Measurements from ENCODE around the gene EML6.
A peak's percentile ranks its signal among the peaks of the same experiment; 100 is the strongest.

The EML6 gene

GRCh38 chr2:54706622-54707021, 16.8 kb upstream of the EML6 start:
- DNase-seq (ENCODE audit: low spot score) = no peak

- DNase-seq (ENCODE audit: low spot score) = peak; percentile 34
These were observed 14.7 kb upstream of the EML6 start for GRCh38 chr2:54708584-54709335.

DNA sequence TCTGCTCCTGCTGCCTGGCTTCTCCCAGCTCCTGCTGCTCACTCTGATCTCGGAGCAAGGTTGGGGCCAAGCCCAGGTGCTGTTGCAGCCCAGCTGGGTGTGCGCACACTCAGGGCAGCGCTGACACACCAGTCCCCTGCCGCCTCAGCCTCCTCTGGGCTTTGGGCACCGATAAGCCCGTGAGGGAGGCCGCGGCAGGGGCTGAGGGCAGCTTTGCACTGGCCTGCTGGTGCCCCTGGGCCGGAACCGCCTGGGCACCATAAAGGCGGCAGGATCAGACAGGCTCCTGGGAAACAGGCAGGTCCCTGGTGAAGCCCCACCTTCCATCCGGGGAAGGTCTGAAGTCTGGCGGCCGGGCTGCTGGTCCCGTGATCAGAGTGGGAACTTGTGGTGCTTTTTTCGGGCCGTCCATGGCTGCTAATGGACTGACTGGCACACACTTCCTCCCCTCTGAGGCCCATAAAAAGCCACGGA, 14.1 kb upstream of the EML6 start:
- DNase-seq (ENCODE audit: low spot score) = no peak

- no peak for DNase-seq (ENCODE audit: low spot score)
These were observed 13.2 kb upstream of the EML6 start for GRCh38 chr2:54710216-54710615.

DNA sequence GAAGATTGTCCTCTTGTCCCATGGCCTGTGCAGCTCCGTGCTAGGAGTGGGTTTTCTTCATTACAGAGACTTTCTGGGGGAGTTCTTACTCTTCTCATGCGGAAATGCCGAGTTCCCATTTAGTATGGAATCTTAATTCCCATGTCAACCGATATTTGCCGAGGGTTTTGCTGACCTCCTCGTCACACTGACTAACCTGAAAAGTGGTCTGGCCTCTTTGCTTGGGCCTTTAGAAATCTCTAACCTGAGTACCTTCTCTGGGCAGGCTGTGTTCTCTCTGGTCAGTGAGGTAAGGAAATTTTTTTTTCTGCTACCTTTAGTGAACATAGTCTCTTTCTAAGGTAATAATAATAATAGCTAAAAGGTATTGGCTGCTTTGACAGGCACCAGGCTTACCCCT, 10.9 kb upstream of the EML6 start:
- no peak for DNase-seq (ENCODE audit: low spot score)

DNA sequence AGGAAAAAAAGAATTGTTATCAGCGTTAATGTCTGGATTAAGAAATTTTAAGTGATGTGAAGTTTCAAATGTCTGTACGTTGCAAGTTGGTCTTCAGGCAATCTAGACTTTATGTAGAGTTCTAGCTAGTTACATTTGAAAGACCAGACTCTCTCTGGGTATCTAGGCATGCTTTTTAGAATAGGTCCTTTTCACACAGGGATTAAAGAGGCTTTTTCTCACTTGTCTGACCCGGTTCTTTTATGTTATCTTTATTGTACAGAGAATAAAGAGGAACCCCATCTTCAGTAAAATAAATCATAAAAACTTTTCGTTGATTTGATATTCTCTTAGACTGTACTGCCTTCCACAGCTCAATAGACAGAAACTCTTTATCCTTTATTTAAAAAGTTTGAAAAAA, 8.5 kb upstream of the EML6 start:
- no peak for DNase-seq (ENCODE audit: low spot score)

DNA sequence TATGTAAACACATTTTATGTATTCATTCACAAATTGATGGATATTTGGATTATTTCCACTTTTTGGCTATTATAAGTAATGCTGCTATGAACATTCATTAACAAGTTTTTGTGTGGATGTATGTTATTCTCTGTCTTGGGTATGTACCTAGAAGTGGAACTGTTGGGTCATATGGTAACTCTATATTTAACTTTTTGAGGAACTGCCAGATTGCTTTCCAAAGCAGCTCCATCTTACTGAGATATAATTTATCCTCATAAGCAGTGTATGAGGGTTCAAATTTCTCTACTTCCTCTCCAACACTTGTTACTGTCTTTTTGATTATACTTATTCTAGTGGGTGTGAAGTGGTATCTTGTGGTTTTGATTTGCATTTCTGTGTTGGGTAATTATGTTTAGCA, 7.1 kb upstream of the EML6 start:
- no peak for DNase-seq (ENCODE audit: low spot score)

- DNase-seq (ENCODE audit: low spot score) = no peak
These were observed 2.9 kb upstream of the EML6 start for GRCh38 chr2:54720563-54720962.

DNA sequence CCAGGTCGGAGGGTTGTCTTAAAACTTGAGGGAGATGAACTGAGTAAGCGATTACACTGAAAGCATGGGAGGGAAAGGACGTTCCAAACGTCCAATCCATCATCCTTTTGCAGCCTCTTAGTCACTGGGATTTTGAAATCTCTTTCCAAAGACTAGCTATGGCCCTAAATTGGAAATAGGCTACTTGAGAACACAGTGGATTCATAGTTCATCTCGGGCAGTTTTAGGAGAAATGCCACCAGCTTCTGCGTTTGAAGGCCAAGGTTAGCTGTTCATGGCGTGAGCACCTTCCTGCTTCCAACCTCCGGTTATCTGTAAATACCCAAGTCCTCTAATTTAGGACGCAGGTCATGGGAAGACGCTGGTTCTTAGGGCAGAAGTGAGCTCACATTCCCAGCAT, 821 bp upstream of the EML6 start:
- DNase-seq (ENCODE audit: low spot score) = peak; percentile 68

GRCh38 chr2:54723996-54724559, 616 bp downstream of the EML6 start:
- no peak for DNase-seq (ENCODE audit: low spot score)

GRCh38 chr2:54724560-54725342, 1.3 kb downstream of the EML6 start:
- peak; percentile 29 for DNase-seq (ENCODE audit: low spot score)

GRCh38 chr2:54725343-54726099, 2.1 kb downstream of the EML6 start:
- no peak for DNase-seq (ENCODE audit: low spot score)

DNA sequence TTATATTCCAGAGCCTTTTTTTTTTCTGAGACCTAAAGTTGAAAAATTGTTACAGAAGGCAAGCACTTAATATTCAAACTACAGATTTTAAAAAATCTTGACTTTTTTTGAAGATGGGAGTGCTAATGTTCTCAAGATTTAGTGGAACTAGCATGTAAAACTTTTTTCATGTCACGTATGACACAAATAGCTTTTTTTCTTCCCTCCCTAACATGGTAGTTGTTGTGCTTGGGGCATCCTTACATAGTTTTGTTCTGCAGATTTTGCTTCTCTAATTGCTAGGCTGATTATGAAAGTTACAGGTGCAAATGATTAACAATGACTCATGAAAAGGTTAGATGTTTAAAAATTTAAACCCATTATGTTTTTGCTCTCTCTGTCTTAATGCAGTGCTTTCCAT, 3.0 kb downstream of the EML6 start:
- no peak for DNase-seq (ENCODE audit: low spot score)

GRCh38 chr2:54726940-54727339, 3.5 kb downstream of the EML6 start:
- DNase-seq (ENCODE audit: low spot score) = no peak

DNA sequence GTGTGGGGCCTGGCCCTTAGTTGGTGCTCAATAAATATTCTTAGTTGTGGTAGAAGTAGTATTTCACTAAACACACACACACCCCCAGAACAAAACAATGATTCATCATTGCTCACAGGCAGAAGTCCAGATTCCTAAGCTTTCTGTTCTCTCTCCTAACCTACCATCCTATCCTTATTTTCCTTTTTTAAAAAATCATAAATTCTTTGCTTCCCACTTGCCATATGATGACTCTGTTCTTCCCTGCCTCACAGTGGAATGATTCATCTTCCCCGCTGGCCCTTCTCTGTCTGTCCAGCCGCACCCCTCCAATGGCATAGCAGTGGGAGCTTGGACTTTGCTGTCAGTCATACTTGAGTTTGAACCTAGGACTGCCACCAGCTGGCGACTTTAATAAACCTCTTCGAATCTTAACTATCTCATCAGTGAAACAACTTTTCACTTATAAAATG, 5.2 kb downstream of the EML6 start:
- peak; percentile 87 for DNase-seq (ENCODE audit: low spot score)

- DNase-seq (ENCODE audit: low spot score) = no peak
These were observed 12.2 kb downstream of the EML6 start for GRCh38 chr2:54735636-54736035.

- no peak for DNase-seq (ENCODE audit: low spot score)
These were observed 14.8 kb downstream of the EML6 start for GRCh38 chr2:54738281-54738680.

GRCh38 chr2:54740333-54740732, 16.9 kb downstream of the EML6 start:
- no peak for DNase-seq (ENCODE audit: low spot score)

GRCh38 chr2:54741250-54741649, 17.8 kb downstream of the EML6 start:
- DNase-seq (ENCODE audit: low spot score) = no peak

DNA sequence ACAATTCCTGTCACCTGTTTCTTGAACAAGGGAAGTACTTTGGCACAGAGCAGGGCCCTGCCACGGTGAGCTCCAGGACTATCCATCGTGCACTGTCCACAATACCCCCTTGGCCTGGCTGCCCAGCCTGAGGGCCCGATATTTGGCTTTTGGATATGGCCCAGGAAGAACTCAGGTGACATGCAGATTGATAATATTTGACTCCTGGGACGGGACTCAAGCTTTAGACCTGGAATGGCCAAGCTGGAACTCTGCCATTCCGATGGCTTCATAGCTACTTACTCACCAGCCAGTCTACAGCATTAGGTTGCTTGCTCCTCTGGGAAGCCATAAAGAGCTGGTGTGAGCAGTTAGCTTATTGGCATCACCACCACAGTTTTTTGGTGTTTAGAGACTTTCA, 26.6 kb downstream of the EML6 start:
- DNase-seq (ENCODE audit: low spot score) = peak; percentile 29

GRCh38 chr2:54752439-54752838, 29.0 kb downstream of the EML6 start:
- no peak for DNase-seq (ENCODE audit: low spot score)

GRCh38 chr2:54755641-54756326, 32.3 kb downstream of the EML6 start:
- DNase-seq (ENCODE audit: low spot score) = no peak

Measured in AG20443 (cell line).